Skeletal muscle satellite cell (primary cell): Measurements from ENCODE around the gene NAA60. TPM values are rescaled to one million over a fixed set of nuclear protein-coding genes. Genes with fewer than 3 reads are reported as not detected.
A peak's percentile ranks its signal among the peaks of the same experiment; 100 is the strongest.

Experiments
- H3K27me3 ChIP-seq: 2 replicates; pipeline ENCODE4 v1.7.0; 2013; ENCODE audit warnings: low read length; ENCODE audit not compliant: control insufficient read depth, insufficient read depth
- H3K36me3 ChIP-seq: 2 replicates; pipeline ENCODE4 v1.7.0; 2013; ENCODE audit warnings: mild to moderate bottlenecking, control low read depth, low read length; ENCODE audit not compliant: insufficient read depth
- H3K4me1 ChIP-seq: 2 replicates; pipeline ENCODE4 v1.7.0; 2013; ENCODE audit warnings: low read length; ENCODE audit not compliant: control insufficient read depth, insufficient read depth
- H3K4me2 ChIP-seq: 2 replicates; pipeline ENCODE4 v1.7.0; 2013; ENCODE audit warnings: mild to moderate bottlenecking, low read length
- H3K4me3 ChIP-seq: 2 replicates; pipeline ENCODE4 v1.7.0; 2013; ENCODE audit warnings: low read length
- H3K9ac ChIP-seq: 2 replicates; pipeline ENCODE4 v1.7.0; 2013; ENCODE audit warnings: mild to moderate bottlenecking, low read depth, low read length, moderate library complexity
- H3K9me3 ChIP-seq: replicated peaks from 2 replicates; pipeline ENCODE4 v1.7.0; 2013; ENCODE audit warnings: mild to moderate bottlenecking, control low read depth, low read length
- total RNA-seq: library from RNA; depleted of rRNA; stranded (reverse); fragments of >200 nt; gene quantifications from 2 replicates; pipeline ENCODE4 v1.2.3, GENCODE V29; 2012; rRNA removed

Gene NAA60
- total RNA-seq: 9.2 and 9.9 TPM in 2 replicates

DNA sequence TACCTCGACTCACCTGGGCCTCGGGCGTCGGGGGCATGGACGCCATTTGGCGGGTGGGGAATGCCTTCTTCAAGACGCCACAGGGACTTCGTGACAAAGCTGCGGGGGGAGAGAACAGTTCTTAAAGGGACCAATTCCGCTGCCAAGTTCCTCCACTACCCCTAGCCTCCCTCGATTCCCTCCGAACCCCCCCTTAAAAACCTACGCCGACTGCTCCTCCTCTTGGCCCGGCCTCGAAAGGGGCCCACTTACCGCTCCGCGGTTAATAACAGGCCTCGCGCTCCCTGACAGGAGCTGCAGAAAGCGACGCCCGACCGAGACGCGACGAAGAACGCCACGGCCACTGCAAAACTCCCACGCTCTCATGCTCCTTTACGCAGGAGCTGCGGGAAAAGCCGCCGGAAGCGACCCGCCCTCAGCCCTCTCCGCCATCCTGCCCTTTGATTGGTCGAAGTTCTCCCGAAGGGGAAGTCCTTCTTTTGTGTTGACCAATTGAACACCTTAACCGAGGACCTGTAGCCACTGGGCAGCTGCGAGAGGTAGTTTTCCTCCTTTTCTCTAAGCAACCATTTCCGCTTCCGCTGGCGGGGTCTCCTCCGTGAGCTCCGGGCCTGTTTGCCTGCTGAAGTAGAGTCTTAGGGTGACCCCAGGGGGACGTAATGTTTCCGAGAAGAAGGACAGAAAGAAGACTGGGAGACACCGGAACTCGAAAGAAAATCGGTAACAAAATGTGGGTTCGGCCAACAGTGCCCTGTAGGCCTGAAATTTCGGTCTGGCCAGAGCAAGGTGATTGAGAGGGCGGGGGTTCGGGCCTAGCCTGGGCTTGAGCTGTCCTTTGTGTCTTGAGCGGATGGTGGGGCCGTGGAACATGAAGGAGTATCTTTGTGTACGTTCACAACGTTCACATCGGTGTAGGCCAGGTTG, at the start of gene NAA60, which contains the start of gene ZNF597:
NAA60 (plus strand) TSS at position 573 of the 924 bp plus-strand sequence. CDS start 32,548 bp downstream, outside the sequence.
ZNF597 (minus strand) TSS at position 397 of the 924 bp plus-strand sequence; CDS start at position 46, 351 bp downstream.
- H3K4me1 ChIP-seq: no peaks in the 10 kb centered on the region
- H3K9me3 ChIP-seq: no peaks in the 10 kb centered on the region
- H3K9ac ChIP-seq: peak within 1 kb of the TSS; percentile 91
- peak within 1 kb of the TSS; percentile 77 for H3K4me3 ChIP-seq
- peak within 1 kb of the TSS; percentile 88 for H3K4me2 ChIP-seq
- no peaks in the 10 kb centered on the region for H3K27me3 ChIP-seq
- H3K36me3 ChIP-seq: peaks cover 13% of the 10 kb centered on the region

DNA sequence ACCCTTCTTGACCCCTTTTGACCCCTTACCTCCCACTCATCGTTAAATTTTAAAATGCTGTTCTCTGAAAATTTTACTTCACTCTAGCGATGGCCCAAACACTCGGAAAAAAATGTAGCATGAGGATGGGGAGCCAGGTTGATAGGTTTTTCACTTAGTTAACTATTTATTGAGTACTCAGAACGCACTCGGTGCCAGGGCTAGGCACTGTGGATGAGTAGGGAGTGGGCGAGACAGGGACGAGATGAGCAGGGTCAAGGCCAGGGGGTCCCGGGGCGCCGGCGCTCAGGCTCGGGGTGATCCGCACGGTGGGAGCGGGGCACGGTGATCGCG, 43.1 kb upstream of the NAA60 start:
- peaks cover 3% of the 10 kb centered on the region for H3K4me1 ChIP-seq
- H3K27me3 ChIP-seq: no peaks in the 10 kb centered on the region
- H3K9me3 ChIP-seq: no peaks in the 10 kb centered on the region
- H3K4me2 ChIP-seq: peak overlapping the region; percentile 82
- peak overlapping the region; percentile 92 for H3K9ac ChIP-seq
- peaks cover 50% of the 10 kb centered on the region for H3K36me3 ChIP-seq
- peak overlapping the region; percentile 84 for H3K4me3 ChIP-seq

DNA sequence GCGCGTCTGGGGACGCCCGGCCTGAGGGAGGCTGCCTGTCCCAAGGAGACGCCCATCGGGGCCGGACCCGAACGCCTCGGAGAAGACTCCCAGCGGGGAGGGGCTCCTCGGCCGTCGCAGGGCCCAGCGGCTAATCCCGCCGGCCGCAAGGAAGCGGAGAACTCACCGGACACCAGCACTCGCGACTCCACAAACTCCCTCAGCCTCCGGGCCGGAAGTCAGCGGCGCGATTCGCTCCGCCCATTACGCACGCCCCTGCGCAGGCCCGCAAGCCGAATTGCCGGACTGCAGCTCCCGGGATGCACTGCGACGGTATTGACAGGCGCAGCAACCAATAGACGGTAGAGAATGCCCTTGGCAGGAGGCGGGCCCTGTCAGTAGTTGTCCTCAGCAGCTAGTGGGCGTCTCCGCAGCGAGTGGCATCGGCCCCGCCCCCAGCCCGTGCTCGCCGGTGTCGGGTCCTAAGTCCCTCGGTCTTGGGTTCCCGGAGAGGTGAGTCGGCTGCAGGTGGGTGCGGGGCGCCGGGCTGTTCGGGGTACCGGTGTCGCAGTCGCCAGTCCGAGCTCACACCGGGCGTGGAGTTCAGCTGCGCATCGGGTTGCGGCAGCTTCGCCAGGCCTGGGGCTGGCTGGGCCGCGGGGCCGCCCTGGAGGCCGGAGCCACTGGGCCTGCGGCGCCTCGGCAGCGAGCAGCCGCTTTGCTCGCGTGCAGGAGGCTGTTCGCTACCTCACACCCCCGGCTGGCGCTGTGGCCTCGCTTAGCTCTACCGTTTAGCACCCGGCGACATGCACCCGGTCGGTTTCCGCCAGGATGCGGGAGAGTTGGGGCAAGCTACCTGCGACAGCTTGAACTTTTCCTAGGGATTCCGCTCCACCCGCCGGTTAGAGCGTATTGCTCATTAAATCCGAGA, 42.4 kb upstream of the NAA60 start, which contains the start of the genes ZNF174 and ZSCAN32:
ZNF174 (plus strand) TSS at position 437 of the 910 bp plus-strand sequence. CDS start 790 bp downstream, outside the sequence.
ZSCAN32 (minus strand) TSS at position 226 of the 910 bp plus-strand sequence. CDS start 3,447 bp downstream, outside the sequence.
- Histone ChIP-seq H3K4me3 (peak within 1 kb of the TSS; percentile 84), H3K4me1 (peaks cover 3% of the 10 kb centered on the region), H3K36me3 (peaks cover 51% of the 10 kb centered on the region), H3K9me3 (peaks cover 1% of the 10 kb centered on the region), H3K27me3 (no peaks in the 10 kb centered on the region), H3K9ac (peak within 1 kb of the TSS; percentile 92), H3K4me2 (peak within 1 kb of the TSS; percentile 93)

DNA sequence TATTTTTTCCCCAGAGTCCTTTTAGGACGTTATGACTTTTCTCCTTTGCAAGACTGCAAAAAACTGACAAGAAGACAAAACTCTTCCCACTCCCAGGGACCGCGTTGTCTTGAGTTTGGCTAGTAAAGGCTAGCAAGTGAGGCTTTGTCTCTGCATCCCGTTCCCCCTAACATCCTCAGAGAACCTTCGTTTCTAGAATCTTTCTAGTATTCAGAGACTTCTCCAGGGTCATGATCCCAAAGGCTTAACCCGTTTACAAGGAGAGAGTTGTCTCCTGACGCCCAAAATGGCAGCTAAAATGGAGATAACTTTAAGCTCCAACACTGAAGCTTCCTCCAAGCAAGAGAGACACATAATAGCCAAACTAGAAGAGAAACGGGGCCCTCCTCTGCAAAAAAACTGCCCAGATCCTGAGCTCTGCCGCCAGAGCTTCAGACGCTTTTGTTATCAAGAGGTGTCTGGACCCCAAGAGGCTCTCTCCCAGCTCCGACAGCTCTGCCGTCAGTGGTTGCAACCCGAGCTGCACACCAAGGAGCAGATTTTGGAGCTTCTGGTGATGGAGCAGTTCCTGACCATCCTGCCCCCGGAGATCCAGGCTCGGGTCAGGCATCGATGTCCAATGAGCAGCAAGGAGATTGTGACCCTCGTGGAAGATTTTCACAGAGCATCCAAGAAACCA, 41.6 kb upstream of the NAA60 start:
- peaks cover 7% of the 10 kb centered on the region for H3K9me3 ChIP-seq
- H3K27me3 ChIP-seq: no peaks in the 10 kb centered on the region
- peaks cover 51% of the 10 kb centered on the region for H3K36me3 ChIP-seq
- peaks cover 3% of the 10 kb centered on the region for H3K4me1 ChIP-seq
- H3K4me3 ChIP-seq: peak overlapping the region; percentile 84
- peak overlapping the region; percentile 93 for H3K4me2 ChIP-seq
- peak overlapping the region; percentile 86 for H3K9ac ChIP-seq

DNA sequence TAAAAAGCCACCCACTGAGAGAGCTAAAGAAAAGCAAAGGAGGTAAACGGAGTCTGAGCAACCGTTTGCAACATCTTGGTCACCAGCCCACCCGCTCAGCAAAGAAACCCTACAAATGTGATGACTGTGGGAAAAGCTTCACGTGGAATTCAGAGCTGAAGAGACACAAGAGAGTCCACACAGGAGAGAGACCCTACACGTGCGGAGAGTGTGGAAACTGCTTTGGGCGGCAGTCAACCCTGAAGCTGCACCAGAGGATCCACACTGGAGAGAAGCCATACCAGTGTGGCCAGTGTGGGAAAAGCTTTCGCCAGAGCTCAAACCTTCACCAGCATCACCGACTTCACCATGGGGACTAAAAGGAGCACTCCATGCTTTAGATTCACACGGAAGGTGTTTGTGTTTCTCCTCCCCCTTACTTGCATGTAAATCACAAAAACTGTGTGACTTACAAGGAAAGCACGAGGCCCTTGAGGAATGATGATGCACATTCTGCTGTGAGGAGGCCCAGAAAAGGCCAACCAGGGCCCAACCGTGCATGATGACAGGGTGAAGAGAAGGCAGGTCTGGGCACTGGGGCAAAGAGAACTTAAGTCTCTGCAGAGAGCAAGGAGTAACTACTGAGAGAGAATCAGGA, 34.8 kb upstream of the NAA60 start:
- no peaks in the 10 kb centered on the region for H3K27me3 ChIP-seq
- peaks cover 35% of the 10 kb centered on the region for H3K9me3 ChIP-seq
- no peak overlapping the region for H3K4me3 ChIP-seq
- H3K4me2 ChIP-seq: no peak overlapping the region
- H3K4me1 ChIP-seq: no peaks in the 10 kb centered on the region
- peaks cover 57% of the 10 kb centered on the region for H3K36me3 ChIP-seq
- no peak overlapping the region for H3K9ac ChIP-seq

DNA sequence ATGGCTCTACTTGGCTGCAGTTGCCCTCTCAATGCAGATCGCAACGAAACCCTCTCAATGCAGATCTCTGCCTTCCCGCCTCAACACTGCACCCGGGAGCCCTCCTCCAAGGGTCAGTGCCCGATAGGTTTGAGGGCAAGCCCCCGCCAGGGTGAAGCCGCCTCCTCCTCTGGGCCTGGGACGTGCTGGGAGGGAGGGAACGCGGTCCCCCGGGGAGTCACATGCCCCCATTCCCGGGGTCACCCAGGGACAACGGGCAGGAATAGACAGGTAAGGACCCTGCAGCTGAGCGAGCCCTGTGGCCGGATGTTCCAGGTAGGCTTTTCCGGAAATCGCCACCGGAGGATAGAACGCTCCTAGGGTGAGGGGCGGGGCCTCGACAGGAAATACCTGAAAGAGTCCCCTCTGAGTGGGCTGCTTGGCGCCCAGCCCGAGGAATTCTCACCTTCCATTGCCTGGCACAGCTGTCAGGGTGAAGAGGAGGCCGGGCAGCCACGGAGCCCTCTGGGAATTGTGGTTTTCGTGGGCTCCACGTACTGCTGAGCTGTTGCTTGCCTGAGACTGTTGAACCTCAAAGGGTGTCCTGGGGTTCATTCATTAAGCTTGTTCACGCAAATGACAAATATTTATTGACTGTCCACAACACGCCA, 29.6 kb upstream of the NAA60 start:
- Histone ChIP-seq H3K36me3 (peaks cover 7% of the 10 kb centered on the region), H3K27me3 (no peaks in the 10 kb centered on the region), H3K4me2 (no peak overlapping the region), H3K9ac (no peak overlapping the region), H3K4me1 (no peaks in the 10 kb centered on the region), H3K4me3 (no peak overlapping the region), H3K9me3 (peaks cover 20% of the 10 kb centered on the region)

DNA sequence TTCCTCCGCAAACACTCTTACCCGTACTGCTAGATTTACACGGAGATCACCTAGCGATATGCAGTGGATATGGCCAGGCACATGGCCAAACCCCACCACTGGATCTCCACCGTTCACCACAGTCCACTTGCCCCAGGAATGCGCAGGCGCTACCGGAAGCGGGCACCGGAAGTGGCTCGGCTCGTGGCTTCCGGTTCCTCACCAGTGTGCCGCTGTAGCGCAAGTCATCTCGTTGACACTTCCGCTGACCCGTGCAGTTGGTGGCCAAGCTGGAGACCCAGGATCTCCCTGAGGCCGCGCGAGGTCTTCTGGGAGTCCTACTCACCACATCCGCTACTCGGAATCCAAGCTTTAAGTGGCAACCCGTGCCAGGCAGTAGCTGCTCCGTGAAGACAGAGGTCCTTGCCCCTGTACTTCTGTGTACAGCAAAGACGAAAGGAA, 11.7 kb upstream of the NAA60 start:
- H3K9me3 ChIP-seq: no peaks in the 10 kb centered on the region
- peak overlapping the region; percentile 67 for H3K4me3 ChIP-seq
- H3K27me3 ChIP-seq: peaks cover 7% of the 10 kb centered on the region
- H3K4me1 ChIP-seq: no peaks in the 10 kb centered on the region
- H3K36me3 ChIP-seq: peaks cover 9% of the 10 kb centered on the region
- H3K4me2 ChIP-seq: peak overlapping the region; percentile 77
- H3K9ac ChIP-seq: no peak overlapping the region

DNA sequence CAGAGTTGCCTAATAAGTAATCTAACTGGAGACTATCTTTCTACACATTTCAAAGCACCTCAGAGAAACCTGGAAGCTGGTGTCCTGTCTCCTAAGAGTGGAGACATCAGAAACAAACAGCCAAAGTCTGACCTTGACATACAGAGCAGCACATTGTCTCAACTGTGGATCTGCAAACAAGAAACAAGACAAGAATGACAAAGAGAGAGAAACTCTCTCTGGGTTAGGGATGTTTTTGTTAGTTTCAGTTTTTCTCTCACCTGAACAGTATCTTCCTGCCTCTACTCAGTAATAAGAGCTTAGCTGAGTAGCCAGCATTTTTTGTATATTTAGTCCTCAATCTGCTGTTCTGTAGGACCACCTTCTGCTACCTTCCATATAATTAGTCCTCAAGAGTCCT, 9.1 kb upstream of the NAA60 start:
- Histone ChIP-seq H3K9ac (no peak overlapping the region), H3K4me3 (no peak overlapping the region), H3K27me3 (peaks cover 7% of the 10 kb centered on the region), H3K4me1 (no peaks in the 10 kb centered on the region), H3K36me3 (peaks cover 17% of the 10 kb centered on the region), H3K9me3 (no peaks in the 10 kb centered on the region), H3K4me2 (no peak overlapping the region)

DNA sequence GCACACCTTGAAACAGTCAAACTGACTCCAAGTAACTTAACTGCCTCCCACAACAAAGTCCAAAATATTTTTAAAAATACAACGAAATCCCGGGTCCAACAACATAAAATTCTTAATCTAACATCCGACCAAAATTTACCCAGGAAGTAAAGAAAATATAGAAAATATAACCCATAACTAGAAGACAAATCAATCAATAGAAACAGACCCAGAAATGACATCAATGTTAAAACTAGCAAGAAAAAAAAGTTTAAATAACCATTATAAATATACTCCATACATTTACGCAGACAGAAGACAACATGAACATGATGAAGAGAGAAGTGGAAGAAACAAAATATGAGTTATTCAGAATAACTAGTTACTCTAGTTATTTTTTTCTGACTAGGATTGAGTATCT, 3.8 kb upstream of the NAA60 start:
- Histone ChIP-seq H3K4me1 (no peaks in the 10 kb centered on the region), H3K36me3 (peaks cover 11% of the 10 kb centered on the region), H3K9me3 (no peaks in the 10 kb centered on the region), H3K9ac (no peak overlapping the region), H3K27me3 (peaks cover 5% of the 10 kb centered on the region), H3K4me2 (no peak overlapping the region), H3K4me3 (no peak overlapping the region)

DNA sequence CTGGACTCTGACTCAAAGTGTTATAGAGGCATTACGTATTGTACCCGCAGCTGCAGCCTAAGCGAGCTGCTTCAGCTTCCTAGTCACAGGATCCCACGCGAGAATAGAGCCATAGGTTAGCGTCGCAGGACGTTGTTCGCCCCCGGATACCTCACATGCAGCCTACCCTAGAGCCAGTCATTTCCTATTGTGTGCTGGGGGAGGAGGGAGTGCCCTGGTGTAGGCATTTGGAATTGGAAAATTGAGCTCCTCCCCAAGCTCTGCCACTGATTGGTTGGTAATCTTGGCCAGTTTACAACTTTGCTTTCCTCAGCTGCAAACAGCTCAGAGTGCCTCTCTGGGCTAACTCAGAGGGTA, 530 bp downstream of the NAA60 start:
- Histone ChIP-seq H3K4me3 (peak overlapping the region; percentile 77), H3K4me2 (peak overlapping the region; percentile 78), H3K9me3 (no peaks in the 10 kb centered on the region), H3K4me1 (no peaks in the 10 kb centered on the region), H3K9ac (peak overlapping the region; percentile 91), H3K27me3 (no peaks in the 10 kb centered on the region), H3K36me3 (peaks cover 17% of the 10 kb centered on the region)
